Measurements from ENCODE around the gene TP53TG3D.
"Not testable (repeated sequence)": the region's sequence is repeated elsewhere in the genome, so short reads cannot be mapped to it uniquely, and the experiment has no call there.

The TP53TG3D gene, protein sequence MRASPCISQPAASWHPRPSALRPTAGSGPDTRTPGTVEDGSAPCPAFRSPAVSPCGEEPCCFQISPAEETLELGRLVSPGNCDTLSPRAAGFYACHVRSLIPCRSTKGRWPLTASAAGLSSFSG

GRCh38 chr16:32252986-32253385 is at the start of gene TP53TG3D:
Gene TP53TG3D, plus strand, starts transcription at chr16:32253286. Its CDS starts 68 bp downstream, at chr16:32253354.
- not testable (repeated sequence) for DNase-seq

- not testable (repeated sequence) for DNase-seq
These were observed 421 bp downstream of the TP53TG3D start for GRCh38 chr16:32253507-32253906.

DNA sequence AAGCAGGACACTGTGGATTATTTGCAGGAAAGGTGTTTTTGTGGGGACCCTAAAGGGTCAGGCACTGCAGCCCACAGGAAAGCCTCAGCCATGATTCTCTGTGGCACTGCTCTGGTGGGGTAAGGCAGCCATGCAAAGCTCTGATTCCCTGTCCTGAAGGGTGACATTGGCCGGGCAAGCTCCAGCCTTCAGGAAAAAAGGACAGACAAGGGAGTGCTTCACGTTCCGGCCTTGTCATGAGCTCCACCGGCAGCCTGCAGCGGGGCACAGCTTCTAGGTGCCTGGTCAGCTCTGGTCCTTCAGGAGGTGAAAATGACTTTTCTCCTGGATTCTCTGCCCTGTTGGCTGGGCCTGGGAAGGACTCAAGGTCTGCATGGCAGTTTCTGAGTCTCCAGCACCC is 8.4 kb downstream of the TP53TG3D start:
- DNase-seq: not testable (repeated sequence)

DNA sequence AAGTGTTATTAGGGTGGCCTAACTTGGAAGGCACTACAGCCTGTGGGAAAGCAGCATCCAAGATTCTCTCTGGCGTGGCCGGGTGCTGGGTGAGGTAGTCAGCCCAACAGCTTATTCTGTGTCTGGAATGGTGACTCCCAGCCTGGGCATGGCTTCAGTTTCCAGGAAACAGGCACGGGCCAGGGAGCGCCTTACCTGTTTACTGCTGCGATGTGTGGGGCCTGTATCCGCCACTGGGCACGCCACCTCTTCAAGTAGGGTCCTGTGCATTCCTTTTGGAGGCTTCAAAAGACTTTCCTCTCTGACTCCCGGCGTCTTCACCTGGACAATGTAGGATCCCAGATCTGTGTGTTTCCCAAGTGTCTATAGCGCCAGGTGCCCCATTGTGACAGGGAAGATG is 10.5 kb downstream of the TP53TG3D start:
- not testable (repeated sequence) for DNase-seq

GRCh38 chr16:32281910-32282309 is 28.8 kb downstream of the TP53TG3D start:
- DNase-seq: not testable (repeated sequence)

GRCh38 chr16:32283024-32283423 is 29.9 kb downstream of the TP53TG3D start:
- DNase-seq: not testable (repeated sequence)

DNA sequence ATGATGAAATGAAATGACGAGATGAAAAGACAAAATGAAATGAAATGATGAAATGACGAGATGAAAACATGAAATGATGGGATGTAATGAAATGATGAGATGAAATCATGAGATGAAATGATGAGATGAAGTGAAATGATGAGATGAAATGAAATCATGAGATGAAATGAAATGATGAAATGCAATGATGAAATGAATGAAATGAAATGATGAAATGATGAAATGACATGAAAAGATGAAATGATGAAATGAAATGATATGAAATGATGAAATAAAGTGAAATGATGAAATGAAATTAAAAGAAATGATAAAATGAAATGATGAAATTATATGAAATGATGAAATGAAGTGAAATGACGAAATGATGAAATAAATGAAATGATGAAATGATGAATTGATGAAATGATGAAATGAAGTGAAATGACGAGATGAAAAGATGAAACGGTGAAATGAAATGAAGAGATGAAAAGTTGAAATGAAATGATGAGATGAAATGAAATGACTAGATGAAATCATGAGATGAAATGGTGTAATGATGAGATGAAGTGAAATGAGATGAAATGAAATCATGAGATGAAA is 30.9 kb downstream of the TP53TG3D start:
- DNase-seq: not testable (repeated sequence)

DNA sequence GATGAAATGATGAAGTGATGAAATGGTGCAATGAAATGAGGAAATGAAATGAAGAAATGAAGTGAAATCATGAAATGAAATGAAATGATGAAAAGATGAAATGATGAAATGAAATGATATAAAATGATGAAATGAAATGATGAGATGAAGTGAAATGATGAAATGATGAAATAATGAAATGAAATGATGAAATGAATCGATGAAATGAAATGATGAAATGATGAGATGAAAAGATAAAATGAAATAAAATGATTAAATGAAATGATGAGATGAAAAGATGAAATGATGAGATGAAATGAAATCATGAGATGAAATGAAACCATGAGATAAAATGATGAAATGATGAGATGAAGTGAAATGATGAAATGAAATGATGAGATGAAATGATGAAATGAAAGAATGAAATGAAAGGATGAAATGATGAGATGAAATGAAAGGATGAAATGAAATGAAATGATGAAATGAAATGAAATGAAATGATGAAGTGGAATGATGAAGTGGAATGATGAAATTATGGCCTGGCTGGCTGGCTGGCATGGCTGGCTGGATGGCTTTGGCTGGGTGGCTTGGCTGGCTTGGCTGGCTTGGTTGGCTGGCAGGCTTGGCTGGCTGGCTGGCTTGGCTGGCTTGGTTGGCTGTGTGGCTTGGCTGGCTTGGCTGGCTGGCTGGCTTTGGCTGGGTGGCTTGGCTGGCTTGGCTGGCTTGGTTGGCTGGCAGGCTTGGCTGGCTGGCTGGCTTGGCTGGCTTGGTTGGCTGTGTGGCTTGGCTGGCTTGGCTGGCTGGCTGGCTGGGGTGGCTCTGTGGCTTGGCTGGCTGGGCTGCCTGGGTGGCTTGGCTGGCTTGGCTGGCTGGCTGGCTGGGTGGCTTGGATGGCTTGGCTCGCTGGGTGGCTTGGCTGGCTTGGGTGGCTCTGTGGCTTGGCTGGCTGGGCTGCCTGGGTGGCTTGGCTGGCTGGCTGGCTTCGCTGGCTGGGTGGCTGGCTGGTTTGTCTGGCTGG is 32.0 kb downstream of the TP53TG3D start:
- DNase-seq: not testable (repeated sequence)

GRCh38 chr16:32286193-32286592 is 33.1 kb downstream of the TP53TG3D start:
- DNase-seq: not testable (repeated sequence)

GRCh38 chr16:32287743-32288142 is 34.7 kb downstream of the TP53TG3D start:
- DNase-seq: not testable (repeated sequence)

DNA sequence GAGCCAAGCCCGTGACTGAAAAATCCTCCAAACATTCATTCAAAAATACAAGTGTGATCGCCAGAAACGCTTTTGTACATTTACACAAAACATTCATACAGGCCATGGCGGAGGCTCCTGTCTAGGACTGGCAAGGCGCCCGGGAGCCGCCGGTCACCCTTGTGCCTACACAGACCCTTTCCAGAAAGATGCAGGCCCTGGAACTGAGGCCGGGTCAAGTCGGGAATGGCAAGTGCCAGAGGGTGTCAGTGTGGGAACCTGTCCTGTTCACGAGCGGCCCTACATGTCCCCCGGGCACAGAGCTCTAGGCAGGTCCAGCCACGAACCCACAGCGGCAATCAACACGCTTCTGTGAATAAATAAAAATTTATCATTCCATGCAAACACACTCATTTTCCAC is 36.1 kb downstream of the TP53TG3D start:
- not testable (repeated sequence) for DNase-seq

DNA sequence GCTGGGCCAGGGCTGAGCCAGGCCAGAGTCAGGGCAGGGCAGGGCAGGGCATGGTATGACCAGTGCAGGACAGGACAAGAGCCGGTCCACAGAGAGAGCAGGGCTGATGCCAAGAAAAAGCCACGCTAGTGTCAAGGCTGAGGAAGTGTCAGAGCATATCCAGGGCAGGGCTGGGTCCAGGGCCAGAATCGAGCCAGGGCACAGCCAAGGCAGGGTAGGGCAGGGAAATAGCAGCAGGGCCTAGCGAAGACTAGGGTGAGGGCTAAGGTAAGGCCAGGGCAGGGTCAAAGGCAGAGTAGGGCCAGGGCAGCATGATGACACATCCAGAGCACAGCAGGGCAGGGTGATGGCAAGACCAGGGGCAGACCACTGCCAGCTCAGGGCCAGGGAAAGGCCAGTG is 49.7 kb downstream of the TP53TG3D start:
- DNase-seq: not testable (repeated sequence)

Data from NCI-H1694 (cell line).